SU-DHL-6 (cell line): ENCODE data around the gene TNS4.

Source experiments
- EZH2phosphoT487 ChIP-seq: fragments of 200-600 bp; sonication (generic), shearing (Covaris generic); conservative IDR thresholded peaks from 2 replicates; pipeline ENCODE4 v1.6.1; 2018; ENCODE audit warnings: mild to moderate bottlenecking, antibody characterized with exemption, low read length, moderate library complexity, mixed read lengths
- TF ChIP-seq, protein P1 (sequence below): fragments of 200-600 bp; sonication (generic); IDR thresholded peaks from one replicate; pipeline ENCODE4 v1.5.1; 2017; ENCODE audit warnings: antibody characterized with exemption, mild to moderate bottlenecking, low read length, moderate library complexity; ENCODE audit not compliant: insufficient read depth, poor library complexity, severe bottlenecking

- TF ChIP-seq, protein P1, sequence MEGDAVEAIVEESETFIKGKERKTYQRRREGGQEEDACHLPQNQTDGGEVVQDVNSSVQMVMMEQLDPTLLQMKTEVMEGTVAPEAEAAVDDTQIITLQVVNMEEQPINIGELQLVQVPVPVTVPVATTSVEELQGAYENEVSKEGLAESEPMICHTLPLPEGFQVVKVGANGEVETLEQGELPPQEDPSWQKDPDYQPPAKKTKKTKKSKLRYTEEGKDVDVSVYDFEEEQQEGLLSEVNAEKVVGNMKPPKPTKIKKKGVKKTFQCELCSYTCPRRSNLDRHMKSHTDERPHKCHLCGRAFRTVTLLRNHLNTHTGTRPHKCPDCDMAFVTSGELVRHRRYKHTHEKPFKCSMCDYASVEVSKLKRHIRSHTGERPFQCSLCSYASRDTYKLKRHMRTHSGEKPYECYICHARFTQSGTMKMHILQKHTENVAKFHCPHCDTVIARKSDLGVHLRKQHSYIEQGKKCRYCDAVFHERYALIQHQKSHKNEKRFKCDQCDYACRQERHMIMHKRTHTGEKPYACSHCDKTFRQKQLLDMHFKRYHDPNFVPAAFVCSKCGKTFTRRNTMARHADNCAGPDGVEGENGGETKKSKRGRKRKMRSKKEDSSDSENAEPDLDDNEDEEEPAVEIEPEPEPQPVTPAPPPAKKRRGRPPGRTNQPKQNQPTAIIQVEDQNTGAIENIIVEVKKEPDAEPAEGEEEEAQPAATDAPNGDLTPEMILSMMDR = no peak
- no peak for TF ChIP-seq EZH2phosphoT487
Measured at GRCh38 chr17:40541060-40541872, 39.8 kb upstream of the TNS4 start.
